OCI-LY1 (cell line): ENCODE results near the gene DDX53.

Experiments used
- H2AFZ ChIP-seq: fragments of 200-600 bp; sonication (generic), shearing (Covaris generic); 2 replicates; pipeline ENCODE4 v1.6.0; 2014; ENCODE audit warnings: antibody characterized with exemption, mild to moderate bottlenecking, low read length
- H3F3A ChIP-seq: fragments of 200-600 bp; sonication (generic), shearing (Covaris generic); 2 replicates; pipeline ENCODE4 v1.6.0; 2014; ENCODE audit warnings: mild to moderate bottlenecking, antibody characterized with exemption, low read length, moderate library complexity; ENCODE audit not compliant: insufficient read depth
- H3K27ac ChIP-seq: fragments of 200-600 bp; sonication (generic); 2 replicates; pipeline ENCODE4 v1.5.1; 2014; ENCODE audit warnings: low read length, mixed run types, mild to moderate bottlenecking, low read depth; ENCODE audit not compliant: poor library complexity, severe bottlenecking
- H3K27me3 ChIP-seq: fragments of 200-600 bp; sonication (generic); 2 replicates; pipeline ENCODE4 v1.6.0; 2014; ENCODE audit warnings: antibody characterized with exemption, mild to moderate bottlenecking, low read length, moderate library complexity; ENCODE audit not compliant: insufficient read depth
- H3K36me3 ChIP-seq: fragments of 200-600 bp; sonication (generic); 2 replicates; pipeline ENCODE4 v1.6.1; 2014; ENCODE audit warnings: mild to moderate bottlenecking, antibody characterized with exemption, low read length, moderate library complexity, mixed read lengths; ENCODE audit not compliant: insufficient read depth
- H3K4me1 ChIP-seq: fragments of 200-600 bp; sonication (generic); 2 replicates; pipeline ENCODE4 v1.5.1; 2014; ENCODE audit warnings: mild to moderate bottlenecking, low read length, moderate library complexity; ENCODE audit not compliant: insufficient read depth, severe bottlenecking
- H3K4me2 ChIP-seq: fragments of 200-600 bp; sonication (generic), shearing (Covaris generic); 2 replicates; pipeline ENCODE4 v1.6.1; 2014; ENCODE audit warnings: low read length
- H3K4me3 ChIP-seq: fragments of 200-600 bp; sonication (generic); 2 replicates; pipeline ENCODE4 v1.5.1; 2014; ENCODE audit warnings: low read length, low read depth, mild to moderate bottlenecking, mixed read lengths; ENCODE audit not compliant: poor library complexity, severe bottlenecking
- H3K79me2 ChIP-seq: fragments of 200-600 bp; shearing (Covaris generic); 2 replicates; pipeline ENCODE4 v1.6.1; 2016; ENCODE audit warnings: mixed run types, low read length, mixed read lengths; ENCODE audit not compliant: insufficient read depth
- H3K9ac ChIP-seq: fragments of 200-600 bp; sonication (generic), shearing (Covaris generic); 2 replicates; pipeline ENCODE4 v1.6.1; 2014; ENCODE audit warnings: mild to moderate bottlenecking, low read length, mixed read lengths
- H3K9me2 ChIP-seq: fragments of 200-600 bp; sonication (generic), shearing (Covaris generic); 2 replicates; pipeline ENCODE4 v1.6.1; 2014; ENCODE audit warnings: low read depth, mild to moderate bottlenecking, low read length, mixed read lengths
- H3K9me3 ChIP-seq: fragments of 200-600 bp; shearing (Covaris generic); 2 replicates; pipeline ENCODE4 v1.6.1; 2014; ENCODE audit warnings: low read length, mixed read lengths
- H4K20me1 ChIP-seq: fragments of 200-600 bp; sonication (generic), shearing (Covaris generic); 2 replicates; pipeline ENCODE4 v1.6.0; 2016; ENCODE audit warnings: mild to moderate bottlenecking, low read length; ENCODE audit not compliant: insufficient read depth
- EZH2 ChIP-seq: fragments of 200-600 bp; sonication (generic), shearing (Covaris generic); IDR thresholded peaks from 2 replicates; pipeline ENCODE4 v1.8.0; 2017; ENCODE audit warnings: borderline replicate concordance, mixed run types, mild to moderate bottlenecking, antibody characterized with exemption, low read length, moderate library complexity, mixed read lengths
- TF ChIP-seq, protein P1 (sequence below): fragments of 200-600 bp; sonication (generic), shearing (Covaris generic); IDR thresholded peaks from 2 replicates; pipeline ENCODE4 v1.5.1; 2017; ENCODE audit warnings: mild to moderate bottlenecking, antibody characterized with exemption, low read length, moderate library complexity, mixed read lengths

The DDX53 gene

DNA sequence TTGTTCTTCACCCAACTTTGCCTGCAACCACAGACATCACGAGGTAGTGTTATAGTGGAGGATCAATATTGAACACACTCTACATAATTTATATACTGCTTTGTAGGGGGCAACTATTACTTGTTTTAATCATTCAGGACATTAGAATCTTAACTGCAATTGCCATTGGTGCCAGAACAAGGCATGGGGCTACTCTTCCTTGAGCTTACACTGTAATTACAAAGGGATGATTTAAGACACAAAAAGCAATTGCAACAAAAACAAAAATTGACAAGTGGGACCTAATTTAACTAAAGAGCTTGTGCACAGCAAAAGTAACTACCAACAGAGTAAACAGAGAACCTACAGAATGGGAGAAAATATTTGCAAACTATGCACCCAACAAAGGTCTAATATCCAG lies 24.0 kb upstream of the DDX53 start:
- H3K4me3 ChIP-seq: no peak overlapping the region
- no peaks in the 10 kb centered on the region for H3K27me3 ChIP-seq
- H4K20me1 ChIP-seq: no peaks in the 10 kb centered on the region
- H3K9ac ChIP-seq: no peak overlapping the region
- TF ChIP-seq, protein P1, sequence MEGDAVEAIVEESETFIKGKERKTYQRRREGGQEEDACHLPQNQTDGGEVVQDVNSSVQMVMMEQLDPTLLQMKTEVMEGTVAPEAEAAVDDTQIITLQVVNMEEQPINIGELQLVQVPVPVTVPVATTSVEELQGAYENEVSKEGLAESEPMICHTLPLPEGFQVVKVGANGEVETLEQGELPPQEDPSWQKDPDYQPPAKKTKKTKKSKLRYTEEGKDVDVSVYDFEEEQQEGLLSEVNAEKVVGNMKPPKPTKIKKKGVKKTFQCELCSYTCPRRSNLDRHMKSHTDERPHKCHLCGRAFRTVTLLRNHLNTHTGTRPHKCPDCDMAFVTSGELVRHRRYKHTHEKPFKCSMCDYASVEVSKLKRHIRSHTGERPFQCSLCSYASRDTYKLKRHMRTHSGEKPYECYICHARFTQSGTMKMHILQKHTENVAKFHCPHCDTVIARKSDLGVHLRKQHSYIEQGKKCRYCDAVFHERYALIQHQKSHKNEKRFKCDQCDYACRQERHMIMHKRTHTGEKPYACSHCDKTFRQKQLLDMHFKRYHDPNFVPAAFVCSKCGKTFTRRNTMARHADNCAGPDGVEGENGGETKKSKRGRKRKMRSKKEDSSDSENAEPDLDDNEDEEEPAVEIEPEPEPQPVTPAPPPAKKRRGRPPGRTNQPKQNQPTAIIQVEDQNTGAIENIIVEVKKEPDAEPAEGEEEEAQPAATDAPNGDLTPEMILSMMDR: no peak
- no peak for TF ChIP-seq EZH2
- H3K27ac ChIP-seq: no peak overlapping the region
- no peaks in the 10 kb centered on the region for H3K9me3 ChIP-seq
- H2AFZ ChIP-seq: no peak overlapping the region
- H3K79me2 ChIP-seq: no peaks in the 10 kb centered on the region
- no peaks in the 10 kb centered on the region for H3K4me1 ChIP-seq
- no peak overlapping the region for H3K4me2 ChIP-seq
- no peaks in the 10 kb centered on the region for H3K9me2 ChIP-seq
- no peaks in the 10 kb centered on the region for H3F3A ChIP-seq
- H3K36me3 ChIP-seq: no peaks in the 10 kb centered on the region

DNA sequence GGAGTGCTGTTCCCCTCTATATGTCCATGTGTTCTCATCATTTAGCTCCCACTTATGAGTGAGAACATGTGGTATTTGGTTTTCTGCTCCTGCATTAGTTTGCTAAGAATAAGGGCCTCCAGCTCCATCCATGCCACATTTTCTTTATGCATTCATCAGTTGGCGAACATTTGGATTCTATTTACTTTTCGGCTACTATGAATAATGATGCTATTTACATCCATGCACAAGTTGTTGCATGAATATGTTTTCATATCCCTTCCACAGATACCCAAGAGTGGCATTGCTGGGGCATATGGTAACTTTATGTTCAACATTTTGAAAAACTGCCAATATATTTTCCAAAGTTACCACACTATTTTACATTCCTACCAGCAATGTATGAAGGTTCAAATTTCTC lies 13.8 kb upstream of the DDX53 start:
- no peaks in the 10 kb centered on the region for H3K4me1 ChIP-seq
- H3K36me3 ChIP-seq: no peaks in the 10 kb centered on the region
- no peaks in the 10 kb centered on the region for H4K20me1 ChIP-seq
- no peak overlapping the region for H3K9ac ChIP-seq
- H3K9me3 ChIP-seq: no peaks in the 10 kb centered on the region
- H3K4me2 ChIP-seq: no peak overlapping the region
- H3K4me3 ChIP-seq: no peak overlapping the region
- TF ChIP-seq, protein P1: no peak
- TF ChIP-seq EZH2: no peak
- H3K27me3 ChIP-seq: no peaks in the 10 kb centered on the region
- no peaks in the 10 kb centered on the region for H3F3A ChIP-seq
- no peak overlapping the region for H3K27ac ChIP-seq
- H3K9me2 ChIP-seq: no peaks in the 10 kb centered on the region
- no peaks in the 10 kb centered on the region for H3K79me2 ChIP-seq
- H2AFZ ChIP-seq: no peak overlapping the region

DNA sequence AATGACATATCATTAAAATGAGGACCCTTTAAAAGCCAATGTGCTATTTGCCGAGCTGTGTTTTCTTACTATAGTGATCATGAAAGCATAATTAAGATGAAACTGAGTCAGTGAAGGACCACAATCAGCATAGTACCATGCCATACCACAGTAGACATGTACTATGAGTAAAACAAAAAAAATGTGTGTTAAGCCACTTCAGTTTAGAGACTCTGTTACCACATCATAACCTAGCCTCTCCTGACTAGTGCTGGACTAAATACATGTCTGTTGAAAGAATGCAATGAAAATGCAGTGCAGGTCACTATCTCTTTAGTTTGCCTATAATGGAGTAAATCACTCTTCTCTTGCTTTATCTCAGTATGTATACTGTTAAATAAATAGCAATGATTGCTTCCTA lies 12.3 kb upstream of the DDX53 start:
- no peaks in the 10 kb centered on the region for H3F3A ChIP-seq
- H3K4me3 ChIP-seq: no peak overlapping the region
- H3K4me2 ChIP-seq: no peak overlapping the region
- H2AFZ ChIP-seq: no peak overlapping the region
- H3K9ac ChIP-seq: no peak overlapping the region
- H3K79me2 ChIP-seq: no peaks in the 10 kb centered on the region
- H3K4me1 ChIP-seq: no peaks in the 10 kb centered on the region
- H3K27me3 ChIP-seq: no peaks in the 10 kb centered on the region
- H3K9me3 ChIP-seq: no peaks in the 10 kb centered on the region
- H3K36me3 ChIP-seq: no peaks in the 10 kb centered on the region
- H3K9me2 ChIP-seq: no peaks in the 10 kb centered on the region
- H4K20me1 ChIP-seq: no peaks in the 10 kb centered on the region
- no peak overlapping the region for H3K27ac ChIP-seq
- TF ChIP-seq, protein P1: no peak
- TF ChIP-seq EZH2: no peak
